PC-3 (cell line): ENCODE measurements around the gene ATPAF1.

Source experiments
- EZH2phosphoT487 ChIP-seq: fragments of 300-600 bp; sonication (generic); IDR thresholded peaks from 2 replicates; pipeline ENCODE4 v1.6.1; 2018; ENCODE audit warnings: mild to moderate bottlenecking, antibody characterized with exemption, low read length, borderline replicate concordance
- TF ChIP-seq, protein P1 (sequence below): fragments of 300-600 bp; sonication (generic); conservative IDR thresholded peaks from 2 replicates; pipeline ENCODE4 v1.5.1; 2017; ENCODE audit warnings: antibody characterized with exemption, low read depth, mild to moderate bottlenecking, low read length

DNA sequence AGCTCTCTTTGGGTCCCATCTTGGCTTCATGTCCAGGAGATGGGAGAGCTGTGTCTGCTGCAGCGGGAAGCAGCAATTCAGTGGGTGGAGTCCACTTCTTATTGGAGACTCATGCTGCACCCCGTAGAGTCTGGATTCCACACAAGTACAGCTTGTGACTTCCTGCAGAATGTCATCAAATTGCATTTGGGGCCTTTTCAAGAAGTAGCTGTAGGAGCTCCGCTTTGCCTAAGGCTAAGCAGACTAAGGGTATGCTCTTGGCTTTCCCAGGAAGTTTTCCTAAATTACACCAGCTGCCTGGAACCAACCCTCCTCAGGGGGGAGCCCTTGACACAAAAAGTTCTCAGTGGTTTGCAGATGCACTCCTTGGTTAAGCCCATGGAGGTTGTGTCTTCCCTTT is 45.8 kb downstream of the ATPAF1 start:
- TF ChIP-seq, protein P1, sequence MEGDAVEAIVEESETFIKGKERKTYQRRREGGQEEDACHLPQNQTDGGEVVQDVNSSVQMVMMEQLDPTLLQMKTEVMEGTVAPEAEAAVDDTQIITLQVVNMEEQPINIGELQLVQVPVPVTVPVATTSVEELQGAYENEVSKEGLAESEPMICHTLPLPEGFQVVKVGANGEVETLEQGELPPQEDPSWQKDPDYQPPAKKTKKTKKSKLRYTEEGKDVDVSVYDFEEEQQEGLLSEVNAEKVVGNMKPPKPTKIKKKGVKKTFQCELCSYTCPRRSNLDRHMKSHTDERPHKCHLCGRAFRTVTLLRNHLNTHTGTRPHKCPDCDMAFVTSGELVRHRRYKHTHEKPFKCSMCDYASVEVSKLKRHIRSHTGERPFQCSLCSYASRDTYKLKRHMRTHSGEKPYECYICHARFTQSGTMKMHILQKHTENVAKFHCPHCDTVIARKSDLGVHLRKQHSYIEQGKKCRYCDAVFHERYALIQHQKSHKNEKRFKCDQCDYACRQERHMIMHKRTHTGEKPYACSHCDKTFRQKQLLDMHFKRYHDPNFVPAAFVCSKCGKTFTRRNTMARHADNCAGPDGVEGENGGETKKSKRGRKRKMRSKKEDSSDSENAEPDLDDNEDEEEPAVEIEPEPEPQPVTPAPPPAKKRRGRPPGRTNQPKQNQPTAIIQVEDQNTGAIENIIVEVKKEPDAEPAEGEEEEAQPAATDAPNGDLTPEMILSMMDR, result peak; percentile 72
- TF ChIP-seq EZH2phosphoT487, result no peak
